C4-2B (cell line): ENCODE results near the gene PSEN1.

ENCODE experiments used
- CTCF ChIP-seq: fragments of 450-650 bp; conservative IDR thresholded peaks from 2 replicates; pipeline ENCODE4 v1.5.1; 2017; ENCODE audit warnings: mild to moderate bottlenecking
- ZFX ChIP-seq: fragments of 450-650 bp; IDR thresholded peaks from 2 replicates; pipeline ENCODE4 v1.6.1; 2017

DNA sequence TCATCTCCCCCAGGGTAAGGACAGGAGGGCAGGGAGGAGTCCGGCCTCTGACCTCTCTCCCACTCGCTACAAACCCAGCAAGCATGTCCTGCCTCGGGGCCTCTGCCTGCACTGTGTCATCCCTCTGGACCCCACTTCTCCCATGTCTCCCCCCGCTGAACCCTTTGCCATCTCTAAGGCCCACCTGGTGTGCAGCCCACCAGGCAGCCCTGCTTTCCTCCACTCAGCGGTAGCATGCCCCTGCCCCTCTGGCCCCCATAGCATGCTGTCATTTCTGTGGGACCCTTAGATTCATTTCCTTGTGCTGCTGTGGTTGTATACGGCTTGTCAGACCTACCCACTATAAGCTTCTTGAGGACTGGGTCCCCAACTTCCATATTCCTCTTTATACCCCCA lies 118.7 kb downstream of the PSEN1 start:
- TF ChIP-seq CTCF: no peak
- no peak for TF ChIP-seq ZFX
